Inflammatory macrophage (primary cell): Measurements from ENCODE around the gene ADORA2A.

Source experiments
- DNase-seq, 2 donors: peaks; one replicate each; pipeline ENCODE4 v3.0.0-alpha.2; 2020 to 2022

ADORA2A gene

GRCh38 chr22:24433828-24434470, 6.5 kb downstream of the ADORA2A start:
- peak; percentile 72 to 77 for DNase-seq

- peak; percentile 36 to 64 for DNase-seq
Observed at GRCh38 chr22:24434471-24435322, 7.3 kb downstream of the ADORA2A start.

GRCh38 chr22:24435323-24435645, 7.9 kb downstream of the ADORA2A start:
- DNase-seq, result no peak

GRCh38 chr22:24435861-24436371, 8.5 kb downstream of the ADORA2A start:
- no peak for DNase-seq

- DNase-seq, result no peak
Observed at GRCh38 chr22:24436553-24436952, 9.2 kb downstream of the ADORA2A start.

GRCh38 chr22:24437091-24437490, 9.7 kb downstream of the ADORA2A start:
- no peak for DNase-seq

- no peak for DNase-seq
Observed at GRCh38 chr22:24437741-24438328, 10.4 kb downstream of the ADORA2A start.

- peak; percentile 61 to 75 for DNase-seq
Observed at GRCh38 chr22:24440270-24440717, 12.9 kb downstream of the ADORA2A start.

GRCh38 chr22:24440718-24441405, 13.5 kb downstream of the ADORA2A start:
- no peak for DNase-seq

GRCh38 chr22:24441406-24442351, 14.3 kb downstream of the ADORA2A start:
- DNase-seq, result no peak

- DNase-seq, result no peak
Observed at GRCh38 chr22:24442352-24442744, 14.9 kb downstream of the ADORA2A start.

GRCh38 chr22:24443668-24444067, 16.3 kb downstream of the ADORA2A start:
- DNase-seq, result no peak

- DNase-seq, result no peak
Observed at GRCh38 chr22:24444251-24444650, 16.9 kb downstream of the ADORA2A start.

- DNase-seq, result no peak
Observed at GRCh38 chr22:24444729-24445466, 17.5 kb downstream of the ADORA2A start.

GRCh38 chr22:24445481-24446259, 18.3 kb downstream of the ADORA2A start:
- no peak for DNase-seq

- no peak for DNase-seq
Observed at GRCh38 chr22:24446260-24446611, 18.8 kb downstream of the ADORA2A start.

GRCh38 chr22:24450610-24451009, 23.2 kb downstream of the ADORA2A start:
- no peak for DNase-seq

- DNase-seq, result no peak
Observed at GRCh38 chr22:24451162-24451561, 23.8 kb downstream of the ADORA2A start.

- no peak for DNase-seq
Observed at GRCh38 chr22:24453853-24454252, 26.5 kb downstream of the ADORA2A start.

- DNase-seq, result no peak
Observed at GRCh38 chr22:24455039-24455438, 27.6 kb downstream of the ADORA2A start.
